ENCODE results near the gene KRTAP10-12.

Gene KRTAP10-12

GRCh38 chr21:44727757-44728156 is 30.8 kb downstream of the KRTAP10-12 start:
- DNase-seq = no peak
- H3K9ac ChIP-seq (ENCODE audit: low read length) = no peak overlapping the region
- no peak for TF ChIP-seq CTCF (IDR thresholded peaks at IDR 0.05; ENCODE audit: low read length)
- no peak for TF ChIP-seq EZH2phosphoT487 (IDR thresholded peaks at IDR 0.05; ENCODE audit: low read length)
- no peak for TF ChIP-seq EZH2 (optimal IDR thresholded peaks at IDR 0.05; ENCODE audit: low read depth, low read length)
- H3K79me2 ChIP-seq (ENCODE audit: low read length) = no peaks in the 10 kb centered on the region
- H3K27ac ChIP-seq (ENCODE audit: low read length) = no peak overlapping the region
- H3K4me3 ChIP-seq (ENCODE audit: low read length) = no peak overlapping the region
- peaks cover 100% of the 10 kb centered on the region for H3K27me3 ChIP-seq (replicated peaks; ENCODE audit: insufficient read depth, low read length)
- no peaks in the 10 kb centered on the region for H3K9me3 ChIP-seq (replicated peaks; ENCODE audit: insufficient read depth, low read length)
- no peaks in the 10 kb centered on the region for H3K4me1 ChIP-seq (ENCODE audit: low read length)
- no peaks in the 10 kb centered on the region for H3K36me3 ChIP-seq (replicated peaks; ENCODE audit: insufficient read depth, low read length)
- no peaks in the 10 kb centered on the region for H4K20me1 ChIP-seq (ENCODE audit: insufficient read depth, low read length)
- H2AFZ ChIP-seq (ENCODE audit: low read length) = no peak overlapping the region
- H3F3A ChIP-seq (ENCODE audit: insufficient read depth, low read length) = no peaks in the 10 kb centered on the region
- no peak overlapping the region for H3K4me2 ChIP-seq (ENCODE audit: low read depth, low read length)
- no peaks in the 10 kb centered on the region for H3K9me2 ChIP-seq (replicated peaks; ENCODE audit: insufficient read depth, low read length)

GRCh38 chr21:44728716-44729115 is 31.7 kb downstream of the KRTAP10-12 start:
- no peak overlapping the region for H3K9ac ChIP-seq (ENCODE audit: low read length)
- no peaks in the 10 kb centered on the region for H3F3A ChIP-seq (ENCODE audit: insufficient read depth, low read length)
- H4K20me1 ChIP-seq (ENCODE audit: insufficient read depth, low read length) = no peaks in the 10 kb centered on the region
- H3K4me1 ChIP-seq (ENCODE audit: low read length) = no peaks in the 10 kb centered on the region
- no peaks in the 10 kb centered on the region for H3K36me3 ChIP-seq (replicated peaks; ENCODE audit: insufficient read depth, low read length)
- no peak overlapping the region for H2AFZ ChIP-seq (ENCODE audit: low read length)
- no peak overlapping the region for H3K4me2 ChIP-seq (ENCODE audit: low read depth, low read length)
- TF ChIP-seq CTCF (IDR thresholded peaks at IDR 0.05; ENCODE audit: low read length) = no peak
- no peak for TF ChIP-seq EZH2phosphoT487 (IDR thresholded peaks at IDR 0.05; ENCODE audit: low read length)
- no peak for TF ChIP-seq EZH2 (optimal IDR thresholded peaks at IDR 0.05; ENCODE audit: low read depth, low read length)
- H3K4me3 ChIP-seq (ENCODE audit: low read length) = no peak overlapping the region
- no peaks in the 10 kb centered on the region for H3K79me2 ChIP-seq (ENCODE audit: low read length)
- DNase-seq = no peak
- no peaks in the 10 kb centered on the region for H3K9me2 ChIP-seq (replicated peaks; ENCODE audit: insufficient read depth, low read length)
- H3K9me3 ChIP-seq (replicated peaks; ENCODE audit: insufficient read depth, low read length) = no peaks in the 10 kb centered on the region
- H3K27me3 ChIP-seq (replicated peaks; ENCODE audit: insufficient read depth, low read length) = peaks cover 100% of the 10 kb centered on the region
- H3K27ac ChIP-seq (ENCODE audit: low read length) = no peak overlapping the region

- H3K36me3 ChIP-seq (replicated peaks; ENCODE audit: insufficient read depth, low read length) = no peaks in the 10 kb centered on the region
- no peaks in the 10 kb centered on the region for H3F3A ChIP-seq (ENCODE audit: insufficient read depth, low read length)
- no peak overlapping the region for H3K4me3 ChIP-seq (ENCODE audit: low read length)
- H3K4me1 ChIP-seq (ENCODE audit: low read length) = no peaks in the 10 kb centered on the region
- DNase-seq = no peak
- no peaks in the 10 kb centered on the region for H3K9me2 ChIP-seq (replicated peaks; ENCODE audit: insufficient read depth, low read length)
- H2AFZ ChIP-seq (ENCODE audit: low read length) = no peak overlapping the region
- no peaks in the 10 kb centered on the region for H3K9me3 ChIP-seq (replicated peaks; ENCODE audit: insufficient read depth, low read length)
- H3K27me3 ChIP-seq (replicated peaks; ENCODE audit: insufficient read depth, low read length) = peaks cover 99% of the 10 kb centered on the region
- no peak overlapping the region for H3K9ac ChIP-seq (ENCODE audit: low read length)
- no peak overlapping the region for H3K27ac ChIP-seq (ENCODE audit: low read length)
- no peak for TF ChIP-seq EZH2 (optimal IDR thresholded peaks at IDR 0.05; ENCODE audit: low read depth, low read length)
- TF ChIP-seq EZH2phosphoT487 (IDR thresholded peaks at IDR 0.05; ENCODE audit: low read length) = no peak
- TF ChIP-seq CTCF (IDR thresholded peaks at IDR 0.05; ENCODE audit: low read length) = no peak
- no peaks in the 10 kb centered on the region for H3K79me2 ChIP-seq (ENCODE audit: low read length)
- H4K20me1 ChIP-seq (ENCODE audit: insufficient read depth, low read length) = no peaks in the 10 kb centered on the region
- H3K4me2 ChIP-seq (ENCODE audit: low read depth, low read length) = no peak overlapping the region
These were observed 32.5 kb downstream of the KRTAP10-12 start for GRCh38 chr21:44729336-44730027.
